B cell (primary cell): ENCODE measurements around the gene ADI1. TPM values are rescaled to one million over a fixed set of nuclear protein-coding genes. Genes with fewer than 3 reads are reported as not detected.

Experiments
- ATAC-seq: fragments of 200-7000 bp; cut with Tn5 transposase; one replicate; pipeline ENCODE4 v1.10.0; 2021; ENCODE audit warnings: low read depth, mild to moderate bottlenecking, moderate number of reproducible peaks, moderate library complexity
- CTCF ChIA-PET: fragments of 350-600 bp; sonication (Branson Sonifier 250); formaldehyde crosslinking; loops from one replicate; lab custom pipeline; 2021; ENCODE audit warnings: antibody characterized with exemption, inconsistent platforms; lab: Charles Lee
- POLR2A ChIA-PET: fragments of 350-600 bp; sonication (Branson Sonifier 250); formaldehyde crosslinking; loops from one replicate; lab custom pipeline; 2021; ENCODE audit warnings: antibody characterized with exemption; lab: Charles Lee
- DNase-seq: peaks from one replicate; pipeline ENCODE4 v3.0.0; 2013
- H2AFZ ChIP-seq: 2 replicates; pipeline ENCODE4 v1.6.1; 2012; ENCODE audit warnings: mild to moderate bottlenecking, low read depth, low read length; ENCODE audit not compliant: insufficient read depth, poor library complexity, severe bottlenecking
- H3K27ac ChIP-seq, 2 donors: 1 replicate in 1 of 2; 2 replicates in 1 of 2; pipeline ENCODE4 v1.5.1; 2012 to 2013; ENCODE audit warnings: low read length in 2 of 2, mild to moderate bottlenecking in 2 of 2, moderate library complexity in 1 of 2
- H3K27me3 ChIP-seq, 4 experiments: fragments of 200-600 bp in 1 of 4; sonication (generic) in 1 of 4; replicated peaks in 1 of 4; 1 replicate in 2 of 4; 2 replicates in 2 of 4; pipeline versions ENCODE4 v1.6.1 to v1.7.0; 2013 to 2016; ENCODE audit warnings: low read length in 3 of 4, mild to moderate bottlenecking in 2 of 4, mixed read lengths in 1 of 4, moderate library complexity in 1 of 4; ENCODE audit not compliant: insufficient read depth in 4 of 4, control insufficient read depth in 3 of 4; ENCODE audit errors: control extremely low read depth in 1 of 4
- H3K36me3 ChIP-seq, 2 experiments: replicated peaks in 1 of 2; 1 replicate in 1 of 2; 2 replicates in 1 of 2; pipeline versions ENCODE4 v1.6.1 to v1.7.1; 2013; ENCODE audit warnings: low read length in 1 of 2; ENCODE audit not compliant: insufficient read depth in 2 of 2, control insufficient read depth in 1 of 2; ENCODE audit errors: control extremely low read depth in 1 of 2, extremely low read depth in 1 of 2
- H3K4me1 ChIP-seq, 2 donors: fragments of 200-600 bp in 1 of 2; sonication (generic) in 1 of 2; 1 replicate in 1 of 2; 2 replicates in 1 of 2; pipeline versions ENCODE4 v1.5.1 to v1.6.1; 2013 to 2017; ENCODE audit warnings: low read length in 2 of 2; ENCODE audit not compliant: control insufficient read depth in 2 of 2, insufficient read depth in 2 of 2
- H3K4me2 ChIP-seq: replicated peaks from 2 replicates; pipeline ENCODE3; 2012; ENCODE audit warnings: mild to moderate bottlenecking, low read depth, low read length; ENCODE audit not compliant: poor library complexity, severe bottlenecking
- H3K4me3 ChIP-seq, 5 experiments: fragments of 200-600 bp in 1 of 5; sonication (generic) in 1 of 5; 1 replicate in 3 of 5; 2 replicates in 2 of 5; pipeline versions ENCODE4 v1.5.1 to v1.7.0; 2011 to 2016; ENCODE audit warnings: low read length in 4 of 5, mild to moderate bottlenecking in 4 of 5, low read depth in 2 of 5, control low read depth in 1 of 5, moderate library complexity in 1 of 5; ENCODE audit not compliant: insufficient read depth in 1 of 5; ENCODE audit errors: control extremely low read depth in 1 of 5, extremely low read depth in 1 of 5
- H3K79me2 ChIP-seq: fragments of 200-600 bp; sonication (generic); one replicate; pipeline ENCODE4 v1.6.0; 2016; ENCODE audit warnings: low read length; ENCODE audit not compliant: control insufficient read depth, insufficient read depth
- H3K9ac ChIP-seq: fragments of 200-600 bp; sonication (generic); 2 replicates; pipeline ENCODE4 v1.6.1; 2017; ENCODE audit warnings: mild to moderate bottlenecking, low read length, moderate library complexity
- H3K9me3 ChIP-seq, 3 donors: one replicate each; pipeline versions ENCODE4 v1.6.1 to v1.7.1; 2013; ENCODE audit warnings: low read length in 2 of 3; ENCODE audit not compliant: control insufficient read depth in 2 of 3, insufficient read depth in 1 of 3; ENCODE audit errors: control extremely low read depth in 1 of 3
- H4K20me1 ChIP-seq: 2 replicates; pipeline ENCODE4 v1.6.0; 2012; ENCODE audit warnings: mild to moderate bottlenecking, low read length; ENCODE audit not compliant: insufficient read depth, control insufficient read depth, poor library complexity, severe bottlenecking
- H3K27ac Mint-ChIP-seq: one replicate; pipeline ENCODE4 v1.8.0; 2021; ENCODE audit warnings: mixed read lengths
- H3K27me3 Mint-ChIP-seq: one replicate; pipeline ENCODE4 v1.8.0; 2021; ENCODE audit warnings: mixed read lengths
- H3K4me1 Mint-ChIP-seq: one replicate; pipeline ENCODE4 v1.8.0; 2021; ENCODE audit warnings: mixed read lengths
- H3K4me3 Mint-ChIP-seq: one replicate; pipeline ENCODE4 v1.8.0; 2021; ENCODE audit warnings: mixed read lengths
- H3K9me3 Mint-ChIP-seq: one replicate; pipeline ENCODE4 v1.8.0; 2022; ENCODE audit warnings: mixed read lengths; ENCODE audit not compliant: insufficient read depth
- CTCF ChIP-seq: fragments of 200-600 bp; IDR thresholded peaks from one replicate; pipeline ENCODE4 v1.8.0; 2022; ENCODE audit warnings: antibody characterized with exemption, mild to moderate bottlenecking
- EZH2 ChIP-seq: IDR thresholded peaks from 2 replicates; pipeline ENCODE4 v1.6.1; 2012; ENCODE audit warnings: borderline replicate concordance, low read depth, mild to moderate bottlenecking, moderate library complexity, low read length; ENCODE audit not compliant: insufficient read depth, poor library complexity, severe bottlenecking
- WGBS: methylation state at CpG from one replicate; pipeline ENCODE4 v1.1.5; 2013; ENCODE audit warnings: missing lambda C conversion rate; ENCODE audit not compliant: insufficient coverage; 5-methylcytosine and 5-hydroxymethylcytosine counted together
- intact Hi-C: fragments of 100-400 bp; cut with micrococcal nuclease; formaldehyde crosslinking; loops from one replicate; pipeline ENCODE4 v1.10.0; 2022
- polyA plus RNA-seq: library from polyadenylated mRNA; depleted of rRNA; stranded (reverse); fragments of >200 nt; gene quantifications from 2 replicates; pipeline ENCODE4 v1.2.3, GENCODE V29; 2012
- total RNA-seq, 2 donors: library from RNA; stranded (reverse); fragments of 120-200 nt in 1 of 2; gene quantifications; 1 replicate in 1 of 2; 2 replicates in 1 of 2; pipeline versions ENCODE4 v1.2.3 to v1.2.4, GENCODE V29; 2013 to 2022

The ADI1 gene
- total and polyA plus RNA-seq, 2 donors (not counting 1 experiment from before 2014, with no cell fraction given): 15.2 to 23.1 TPM

DNA sequence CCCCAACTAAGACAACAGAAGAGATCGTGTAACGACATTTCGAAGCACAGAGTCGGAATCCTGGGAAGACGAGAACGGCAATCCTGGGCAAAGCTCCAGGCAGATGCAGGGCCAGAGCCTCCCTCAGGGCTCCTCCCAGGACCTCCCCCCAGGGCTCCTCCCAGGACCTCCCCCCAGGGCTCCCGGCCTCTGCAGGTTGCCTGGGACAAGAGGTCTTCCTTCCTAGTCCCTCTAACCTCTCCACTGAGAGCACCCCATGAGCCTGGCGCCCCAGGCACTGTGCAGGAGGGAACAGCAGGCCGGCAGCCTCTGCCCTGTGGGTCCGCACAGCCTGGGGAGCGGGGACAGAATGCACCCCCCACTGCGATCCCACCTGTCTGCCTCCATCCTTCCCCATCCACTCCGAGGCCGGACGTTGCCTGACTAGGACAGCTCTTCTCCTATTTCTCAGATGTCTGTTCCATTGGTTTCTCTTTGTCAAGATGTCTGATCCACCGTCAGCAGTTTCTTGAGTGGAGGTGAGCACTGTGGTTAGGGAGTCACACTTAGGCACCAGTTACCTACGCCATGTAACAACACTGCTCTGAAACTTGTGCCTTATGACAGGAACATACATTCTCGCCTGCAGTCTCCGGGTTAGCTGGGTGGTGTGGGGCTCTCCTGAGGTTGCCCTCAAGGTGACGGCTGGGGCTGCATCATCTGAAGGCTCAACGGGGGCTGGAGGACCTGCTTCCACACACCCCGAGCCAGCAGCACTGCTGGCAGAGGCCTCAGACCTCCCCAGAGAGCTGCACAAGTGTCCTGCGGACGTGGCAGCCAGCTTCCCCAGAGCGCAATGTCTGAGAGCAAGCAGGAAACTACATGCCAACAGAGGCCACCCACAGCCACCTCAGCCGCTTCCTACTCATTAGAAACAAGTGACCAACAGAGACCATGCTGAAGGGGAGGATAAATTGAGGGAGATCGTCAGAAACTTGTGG is 28.9 kb downstream of the ADI1 start:
- POLR2A ChIA-PET: no interaction called here
- DNase-seq: no peak
- H3K4me1 ChIP-seq: no peaks in the 10 kb centered on the region
- H3K9me3 Mint-ChIP-seq: no peaks in the 10 kb centered on the region
- no peak overlapping the region for H3K4me3 Mint-ChIP-seq
- H4K20me1 ChIP-seq: no peaks in the 10 kb centered on the region
- TF ChIP-seq EZH2 (no peak), CTCF (no peak)
- H3K27me3 Mint-ChIP-seq: no peaks in the 10 kb centered on the region
- H3K9ac ChIP-seq: no peak overlapping the region
- H3K4me2 ChIP-seq: no peak overlapping the region
- no peaks in the 10 kb centered on the region for H3K4me1 Mint-ChIP-seq
- H3K36me3 ChIP-seq: peaks cover 0 to 2% of the 10 kb centered on the region in 2 experiments
- CTCF ChIA-PET: no interaction called here
- H3K79me2 ChIP-seq: no peaks in the 10 kb centered on the region
- 76% methylated on average over 19 of the region's 27 CpGs for WGBS
- intact Hi-C loops: no loop called here
- H3K27ac ChIP-seq: no peak overlapping the region
- ATAC-seq: no peak
- H3K4me3 ChIP-seq: no peak overlapping the region
- H3K9me3 ChIP-seq: peaks cover 0 to 15% (median 0%) of the 10 kb centered on the region in 3 donors
- H2AFZ ChIP-seq: no peak overlapping the region
- H3K27ac Mint-ChIP-seq: no peak overlapping the region
- H3K27me3 ChIP-seq: no peaks in the 10 kb centered on the region

- Histone ChIP-seq H3K79me2 (no peaks in the 10 kb centered on the region), H3K27me3 (no peaks in the 10 kb centered on the region), H3K4me1 (no peaks in the 10 kb centered on the region), H3K9ac (no peak overlapping the region), H3K27ac (no peak overlapping the region), H3K9me3 (peaks cover 0 to 15% (median 0%) of the 10 kb centered on the region in 3 donors), H4K20me1 (no peaks in the 10 kb centered on the region), H3K4me3 (no peak overlapping the region), H2AFZ (no peak overlapping the region), H3K4me2 (no peak overlapping the region), H3K36me3 (no peaks in the 10 kb centered on the region)
- no peak for DNase-seq
- Mint-ChIP-seq H3K9me3 (no peaks in the 10 kb centered on the region), H3K27ac (no peak overlapping the region), H3K4me3 (no peak overlapping the region), H3K4me1 (no peaks in the 10 kb centered on the region), H3K27me3 (no peaks in the 10 kb centered on the region)
- WGBS: 100% methylated on average over 14 of the region's 16 CpGs
- TF ChIP-seq CTCF: no peak
- TF ChIP-seq EZH2: no peak
- ATAC-seq: no peak
- ChIA-PET POLR2A (no interaction called here), CTCF (no interaction called here)
- intact Hi-C loops: no loop called here
These were observed 29.6 kb downstream of the ADI1 start for GRCh38 chr2:3489764-3490115.
